Measurements from ENCODE around the gene NFAT5.

GRCh38 chr16:69599731-69600130 is 34.0 kb downstream of the NFAT5 start:
- TF ChIP-seq CTCF (IDR thresholded peaks at IDR 0.05) (no peak), POLR2A (IDR thresholded peaks at IDR 0.05) (no peak)
